GDM1 (cell line): ENCODE results near the gene ZNF45.
"Not testable (repeated sequence)": the region's sequence is repeated elsewhere in the genome, so short reads cannot be mapped to it uniquely, and the experiment has no call there.

Source experiments
- DNase-seq: peaks from one replicate; lab custom pipeline; 2025; lab: John Stamatoyannopoulos, UW

Gene ZNF45

GRCh38 chr19:43934985-43935708 is at the start of gene ZNF45:
TSS of gene ZNF45 (minus strand) at chr19:43935282. CDS start at chr19:43922185, 13,097 bp downstream.
- peak; percentile 70 for DNase-seq

DNA sequence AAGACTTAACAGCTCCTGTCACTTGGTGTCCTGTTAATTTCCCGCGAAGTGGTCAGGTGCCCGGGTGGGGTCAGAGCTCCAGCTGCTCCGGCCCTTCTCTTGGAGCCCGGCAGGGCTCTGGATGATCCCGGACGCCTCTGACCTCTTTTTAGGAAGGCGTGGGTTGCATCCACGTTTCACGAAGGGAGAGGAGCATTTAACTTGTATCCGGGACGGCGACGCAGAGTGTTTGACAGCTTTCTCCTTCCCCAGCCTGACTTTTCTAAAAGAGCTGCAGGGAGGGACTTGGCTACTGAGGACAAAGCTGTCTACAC is 49.6 kb upstream of the ZNF45 start:
- no peak for DNase-seq

- peak; percentile 68 for DNase-seq
Measured at GRCh38 chr19:43983912-43984686, 49.0 kb upstream of the ZNF45 start, which contains the start of gene ZNF155. TSS of gene ZNF155 (plus strand) at chr19:43984188. CDS start at chr19:43988544, 4,356 bp downstream.

DNA sequence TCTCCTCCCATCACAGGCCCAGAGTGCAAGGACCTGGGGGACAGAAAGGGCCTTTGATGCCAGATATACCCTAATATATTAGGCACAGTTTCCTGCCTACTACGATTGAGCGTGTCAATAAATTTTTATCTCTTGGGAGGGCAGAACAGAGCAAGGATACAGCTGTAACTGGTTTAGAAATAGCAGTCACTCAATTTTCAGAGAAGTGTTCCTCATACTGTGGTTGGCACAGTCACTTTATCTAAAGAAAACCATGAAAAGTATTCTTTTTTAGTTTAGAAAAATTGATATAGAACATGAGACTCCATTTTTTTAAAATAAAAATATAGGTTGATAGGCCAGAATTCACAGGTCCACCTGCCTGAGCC is 48.4 kb upstream of the ZNF45 start:
- DNase-seq, result no peak

GRCh38 chr19:43976732-43977131 is 41.6 kb upstream of the ZNF45 start:
- DNase-seq, result no peak

DNA sequence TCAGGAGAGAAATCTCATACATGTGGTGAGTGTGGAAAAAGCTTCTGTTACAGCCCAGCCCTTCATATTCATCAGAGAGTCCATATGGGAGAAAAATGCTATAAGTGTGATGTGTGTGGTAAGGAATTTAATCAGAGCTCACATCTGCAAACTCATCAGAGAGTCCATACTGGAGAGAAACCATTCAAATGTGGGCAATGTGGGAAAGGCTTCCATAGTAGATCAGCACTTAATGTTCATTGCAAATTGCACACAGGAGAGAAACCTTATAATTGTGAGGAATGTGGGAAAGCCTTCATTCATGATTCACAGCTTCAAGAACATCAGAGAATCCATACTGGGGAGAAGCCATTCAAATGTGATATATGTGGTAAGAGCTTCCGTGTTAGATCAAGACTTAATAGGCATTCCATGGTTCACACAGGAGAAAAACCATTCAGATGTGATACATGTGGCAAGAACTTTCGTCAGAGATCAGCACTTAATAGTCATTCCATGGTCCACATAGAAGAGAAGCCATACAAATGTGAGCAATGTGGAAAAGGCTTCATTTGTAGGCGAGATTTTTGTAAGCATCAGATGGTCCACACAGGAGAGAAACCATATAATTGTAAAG is 31.1 kb upstream of the ZNF45 start:
- no peak for DNase-seq

GRCh38 chr19:43960411-43960810 is 25.3 kb upstream of the ZNF45 start:
- no peak for DNase-seq

- DNase-seq, result no peak
Measured at GRCh38 chr19:43957891-43958290, 22.8 kb upstream of the ZNF45 start.

GRCh38 chr19:43956827-43957226 is 21.7 kb upstream of the ZNF45 start:
- DNase-seq, result no peak

DNA sequence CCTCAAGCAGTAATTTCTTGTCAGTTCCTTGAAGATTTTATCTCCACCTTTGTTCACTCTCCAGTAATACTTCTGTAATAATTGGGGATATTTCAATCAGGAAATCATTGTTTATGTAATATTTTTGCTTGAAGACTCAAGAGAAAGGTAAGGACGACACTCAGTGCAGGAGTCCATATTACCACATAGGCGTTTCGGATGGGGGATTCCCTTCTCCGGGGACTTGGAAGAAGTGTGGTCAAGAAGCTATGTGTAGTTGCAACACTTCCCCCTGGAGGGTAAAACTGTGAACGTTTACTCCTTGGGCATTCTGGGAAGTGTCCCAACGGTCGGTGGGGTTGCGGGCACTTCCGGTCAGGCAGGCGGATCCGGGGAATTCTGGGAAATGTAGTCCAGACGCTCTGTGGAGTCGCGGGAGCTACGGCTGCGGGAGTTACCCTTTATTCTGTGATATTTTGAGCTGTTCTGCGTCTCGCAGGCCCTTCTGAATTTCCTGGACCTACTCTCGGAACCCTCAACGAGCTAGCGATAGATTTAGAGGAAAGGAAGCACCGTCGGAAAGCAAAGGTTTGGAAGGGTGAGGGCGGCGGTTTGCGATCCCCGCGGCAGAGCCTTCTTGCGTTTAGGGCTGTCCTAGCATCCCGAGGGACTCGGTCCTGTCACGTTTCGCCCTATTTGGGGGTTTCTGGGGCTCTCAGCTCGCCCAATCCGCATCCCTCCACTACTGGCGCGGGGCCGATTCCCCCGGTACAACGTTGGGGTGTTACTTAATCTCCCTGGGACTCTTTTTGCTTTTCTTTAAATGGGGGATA is 16.0 kb upstream of the ZNF45 start, which contains the start of gene ZNF221:
ZNF221 (plus strand) TSS at position 395 of the 812 bp plus-strand sequence. CDS start 11,499 bp downstream, outside the sequence.
- peak; percentile 84 for DNase-seq

GRCh38 chr19:43949803-43950202 is 14.7 kb upstream of the ZNF45 start:
- DNase-seq, result not testable (repeated sequence)

- DNase-seq, result not testable (repeated sequence)
Measured at GRCh38 chr19:43947412-43947811, 12.3 kb upstream of the ZNF45 start.

- no peak for DNase-seq
Measured at GRCh38 chr19:43941209-43941608, 6.1 kb upstream of the ZNF45 start.

- DNase-seq, result no peak
Measured at GRCh38 chr19:43940719-43941118, 5.6 kb upstream of the ZNF45 start.

GRCh38 chr19:43939557-43940260 is 4.6 kb upstream of the ZNF45 start:
- no peak for DNase-seq

GRCh38 chr19:43936188-43936587 is 1.1 kb upstream of the ZNF45 start:
- DNase-seq, result no peak

DNA sequence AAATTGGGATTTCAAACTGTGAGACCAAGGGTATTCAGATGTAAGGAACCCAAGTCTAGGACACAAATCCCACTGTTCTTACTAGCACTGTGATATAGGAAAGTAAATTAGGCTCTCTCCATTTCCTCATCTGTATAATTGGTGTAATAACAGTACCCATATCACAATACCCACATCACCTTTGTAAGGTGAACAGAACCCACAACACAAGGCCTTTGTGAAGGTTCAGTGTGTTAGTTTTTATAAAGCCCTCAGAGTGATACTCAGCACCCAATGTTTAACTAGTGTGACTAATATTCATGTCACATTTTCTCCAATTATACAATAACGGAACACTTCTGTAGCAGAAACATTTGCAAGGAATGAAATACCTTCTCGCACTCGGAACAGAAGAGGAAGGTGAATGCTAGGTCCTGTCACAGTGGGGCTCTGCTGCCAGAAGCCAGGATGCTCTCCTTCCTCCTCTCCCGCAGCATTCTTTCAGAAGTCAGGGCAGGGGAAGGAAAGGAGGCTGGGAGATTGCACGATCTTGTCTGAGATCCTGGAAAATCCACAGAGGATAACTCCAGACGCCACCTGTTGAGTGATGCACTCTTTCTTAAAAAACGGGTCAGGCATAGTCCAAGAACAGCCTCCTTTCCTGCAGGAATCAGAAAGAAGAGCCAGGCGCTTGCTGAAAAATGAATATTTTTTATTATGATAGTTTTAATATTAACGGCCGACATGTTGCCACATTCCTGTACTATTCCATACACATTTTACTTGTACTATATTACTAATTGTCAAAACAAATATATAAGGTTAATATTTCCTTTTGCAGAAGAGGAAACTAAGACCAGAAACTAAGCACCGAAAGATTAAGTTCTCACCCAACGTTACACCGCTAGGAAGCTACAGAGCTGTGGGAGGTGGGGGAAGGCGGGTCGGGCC is 762 bp downstream of the ZNF45 start:
- DNase-seq, result no peak

DNA sequence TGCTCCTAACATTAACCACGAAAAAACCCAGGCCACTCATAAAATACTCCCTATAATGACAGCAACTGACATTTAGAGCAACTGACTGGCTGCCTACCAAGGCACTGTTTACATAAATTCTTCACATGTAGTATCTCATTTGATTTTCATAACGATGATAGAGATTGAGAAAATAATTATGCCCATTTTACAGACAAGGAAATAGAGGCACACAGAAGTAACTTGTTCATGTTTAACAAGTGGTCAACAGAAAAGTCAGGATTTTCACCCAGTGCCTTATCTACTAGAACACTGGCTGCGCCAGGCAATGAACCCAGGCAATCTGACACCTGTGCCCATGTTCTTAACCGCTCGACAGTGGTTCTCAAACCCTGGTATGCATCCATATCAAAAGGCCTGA is 6.3 kb downstream of the ZNF45 start:
- no peak for DNase-seq

- no peak for DNase-seq
Measured at GRCh38 chr19:43923875-43924274, 11.2 kb downstream of the ZNF45 start.

DNA sequence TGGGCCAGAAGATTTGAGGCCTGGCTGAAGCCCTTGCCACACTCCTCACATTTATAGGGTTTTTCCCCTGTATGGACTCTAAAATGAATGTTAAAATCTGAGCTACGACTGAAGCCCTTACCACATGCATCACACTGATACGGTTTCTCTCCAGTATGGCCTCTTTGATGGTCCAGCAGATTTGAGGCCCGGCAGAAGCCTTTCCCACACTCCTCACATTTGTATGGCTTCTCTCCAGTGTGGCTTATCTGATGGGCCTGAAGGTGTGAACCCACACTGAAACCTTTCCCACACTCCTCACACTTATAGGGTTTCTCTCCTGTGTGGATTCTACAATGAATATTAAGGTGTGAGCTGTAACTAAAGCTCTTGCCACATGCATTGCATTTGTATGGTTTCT is 21.0 kb downstream of the ZNF45 start:
- DNase-seq, result no peak
